HG03139 (cell line): ENCODE results near the gene OR4D11.
"Not testable (repeated sequence)": the region's sequence is repeated elsewhere in the genome, so short reads cannot be mapped to it uniquely, and the experiment has no call there.

Source experiments
- ATAC-seq: cut with Tn5 transposase; IDR thresholded peaks from one replicate; pipeline ENCODE4 v1.9.1; 2021; ENCODE audit not compliant: unreplicated experiment

The OR4D11 gene

DNA sequence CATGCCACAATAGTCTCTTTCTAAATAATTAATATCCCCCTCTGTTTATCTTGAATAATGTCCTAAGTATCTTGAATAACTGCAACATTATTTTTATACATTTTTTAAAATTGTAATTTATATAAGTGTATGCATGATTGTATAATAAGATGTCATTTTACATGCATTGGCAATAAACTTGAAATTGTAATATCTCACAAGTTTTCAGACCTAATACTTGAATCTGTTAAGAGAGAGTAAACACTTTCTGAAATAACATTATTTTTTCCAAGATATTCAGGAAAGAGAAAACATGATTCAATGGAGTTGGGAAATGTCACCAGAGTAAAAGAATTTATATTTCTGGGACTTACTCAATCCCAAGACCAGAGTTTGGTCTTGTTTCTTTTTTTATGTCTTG lies at the start of gene OR4D11:
Gene OR4D11, plus strand, starts transcription at position 301 of the 400 bp plus-strand sequence. Its CDS starts 0 bp downstream, at position 301.
- ATAC-seq: no peak

DNA sequence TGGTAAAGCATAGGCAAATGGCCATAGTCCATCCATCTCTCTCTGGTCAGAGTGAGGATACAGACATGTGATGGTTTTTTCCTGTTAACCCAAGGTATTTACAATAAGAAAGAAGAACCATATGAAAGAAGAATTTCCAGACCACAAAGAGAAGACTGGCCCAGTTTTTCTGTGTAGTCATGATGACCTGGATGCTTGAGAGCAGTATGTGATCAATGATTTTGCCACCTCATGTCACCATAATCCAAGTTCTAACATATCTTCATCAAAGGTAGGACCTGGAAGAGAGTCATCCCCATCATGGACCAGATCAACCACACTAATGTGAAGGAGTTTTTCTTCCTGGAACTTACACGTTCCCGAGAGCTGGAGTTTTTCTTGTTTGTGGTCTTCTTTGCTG lies 46.7 kb upstream of the OR4D11 start, which contains the start of gene OR4D6:
Gene OR4D6, plus strand, starts transcription at position 301 of the 400 bp plus-strand sequence. Its CDS starts 0 bp downstream, at position 301.
- ATAC-seq: no peak

DNA sequence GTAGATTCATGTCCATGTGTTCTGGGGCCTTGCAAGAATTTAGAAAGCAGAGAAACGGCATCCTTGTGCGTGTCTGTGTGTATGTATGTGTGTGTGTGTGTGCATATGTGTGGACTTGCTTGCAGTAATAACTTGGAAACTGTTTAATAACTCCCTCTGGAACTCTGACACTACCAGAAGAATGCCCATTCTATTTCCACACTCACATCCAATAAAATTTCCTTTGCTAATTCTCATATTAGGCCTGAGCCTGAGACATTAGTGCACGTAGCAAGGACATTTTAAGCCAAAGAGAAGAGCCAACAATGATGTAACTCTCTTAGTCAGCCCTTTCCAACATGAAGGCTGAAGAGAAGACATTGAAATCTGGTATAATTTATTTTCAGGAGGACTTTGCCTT lies 43.5 kb upstream of the OR4D11 start:
- no peak for ATAC-seq

DNA sequence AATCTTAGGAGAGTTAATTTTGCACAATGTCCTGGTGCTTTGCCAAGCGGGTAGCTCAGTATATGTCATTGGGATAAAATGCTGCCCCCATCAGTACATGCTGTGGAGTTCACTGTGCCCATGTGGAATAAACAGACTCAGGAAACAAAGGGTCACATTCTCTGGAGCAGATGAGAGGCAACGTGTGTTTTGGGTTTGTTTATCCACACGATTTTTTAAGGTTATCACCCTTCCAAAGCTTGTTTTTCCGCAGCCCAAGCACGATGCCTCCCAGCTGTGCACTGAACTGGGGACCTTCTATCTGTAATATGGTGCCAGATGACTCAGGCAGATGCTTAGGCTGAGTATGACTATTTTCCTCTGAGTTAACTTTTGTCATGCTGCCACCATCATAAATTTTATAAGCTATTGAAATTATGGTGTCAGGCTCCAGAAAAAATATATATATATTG lies 40.2 kb upstream of the OR4D11 start:
- no peak for ATAC-seq

DNA sequence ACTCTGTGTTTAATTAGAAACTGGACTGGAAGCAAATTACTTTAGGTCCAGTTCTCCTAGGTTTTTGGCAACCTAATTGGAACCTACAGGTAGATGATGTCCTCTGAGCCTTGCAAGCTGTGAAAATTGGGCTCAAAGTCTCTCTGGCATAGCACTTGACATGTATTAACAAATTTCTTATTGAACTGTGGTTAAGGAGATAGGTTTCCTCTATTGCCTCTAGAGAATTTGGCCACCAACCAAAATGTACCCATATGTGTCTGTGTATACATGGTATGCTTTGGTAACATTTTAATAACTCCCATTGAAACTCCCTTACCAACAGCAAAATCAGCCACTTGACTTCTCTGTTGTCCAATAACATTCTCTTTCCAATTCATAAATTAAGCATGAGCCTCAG lies 30.4 kb upstream of the OR4D11 start, which contains the start of gene OR4D10:
Gene OR4D10, plus strand, starts transcription at position 301 of the 400 bp plus-strand sequence. CDS start 4,115 bp downstream, outside the sequence.
- ATAC-seq: no peak

DNA sequence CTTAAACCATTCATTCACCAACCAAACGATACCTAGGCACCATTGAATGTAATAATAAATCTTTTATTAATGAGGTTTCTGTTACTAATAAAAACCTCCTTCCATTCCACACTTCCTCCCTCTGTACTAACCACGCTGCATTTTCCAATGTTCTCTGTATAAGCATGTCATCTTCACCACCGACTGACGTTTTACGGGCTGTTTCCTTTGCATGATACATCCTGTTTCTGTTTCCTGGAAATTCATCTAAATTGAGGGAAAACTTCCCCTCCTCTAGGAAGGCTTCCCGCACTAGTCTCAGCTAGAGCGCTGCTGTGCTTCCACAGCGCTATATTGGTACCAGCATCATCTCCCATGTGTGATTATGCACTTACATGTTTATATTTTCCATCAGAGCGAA lies 28.2 kb upstream of the OR4D11 start:
- no peak for ATAC-seq

DNA sequence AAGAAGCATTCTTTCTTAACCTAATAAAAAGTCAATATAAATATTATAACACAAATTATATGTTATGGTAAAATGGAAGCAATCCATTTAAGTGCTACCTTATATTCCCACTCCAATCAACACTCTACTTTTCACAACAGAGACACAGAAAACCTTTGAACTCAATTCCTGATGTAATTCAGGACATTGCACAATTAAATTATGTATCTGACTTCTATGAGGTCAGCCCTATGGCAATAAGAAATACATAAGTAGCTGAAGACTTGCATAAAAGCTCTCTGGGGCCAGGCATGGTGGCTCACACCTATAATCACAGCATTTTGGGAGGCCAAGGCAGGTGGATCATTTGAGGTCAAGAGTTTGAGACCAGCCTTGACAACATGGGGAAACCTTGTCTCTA lies 23.5 kb upstream of the OR4D11 start:
- no peak for ATAC-seq

DNA sequence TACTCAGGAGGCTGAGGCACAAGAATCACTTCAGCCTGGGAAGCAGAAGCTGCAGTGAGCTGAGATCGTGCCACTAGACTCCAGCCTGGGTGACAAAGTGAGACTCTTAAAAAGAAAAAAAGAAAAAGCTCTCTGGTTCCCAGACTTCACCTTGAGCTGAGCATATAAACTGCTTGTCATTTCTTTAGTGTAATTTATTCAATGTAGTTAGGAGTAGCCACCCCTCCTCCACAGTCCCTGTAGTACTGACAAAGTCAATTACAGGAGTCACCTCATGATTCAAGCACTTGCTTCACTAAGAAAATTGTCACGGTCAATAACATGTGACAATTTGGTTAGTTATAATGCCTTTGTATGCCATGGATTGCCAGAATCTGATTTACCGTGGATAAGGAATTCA lies 23.0 kb upstream of the OR4D11 start:
- no peak for ATAC-seq

DNA sequence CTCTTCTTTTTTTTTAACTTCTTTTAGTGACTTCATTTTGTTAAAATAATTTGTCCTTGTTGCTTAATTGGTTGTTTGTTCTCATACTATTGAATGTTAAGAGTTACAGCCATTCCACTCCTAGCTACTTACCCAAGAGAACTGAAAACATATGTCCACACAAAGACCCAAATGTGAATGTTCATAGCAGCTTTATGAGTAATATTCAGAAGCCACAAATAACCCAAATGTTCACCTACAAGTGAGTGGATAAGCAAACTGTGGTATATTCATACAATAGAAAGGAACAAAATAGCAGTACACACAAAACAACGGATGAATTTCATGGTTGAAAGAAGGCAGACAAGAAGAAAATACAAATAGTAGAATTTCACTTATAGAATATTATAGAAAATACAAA lies 1.4 kb upstream of the OR4D11 start:
- no peak for ATAC-seq

DNA sequence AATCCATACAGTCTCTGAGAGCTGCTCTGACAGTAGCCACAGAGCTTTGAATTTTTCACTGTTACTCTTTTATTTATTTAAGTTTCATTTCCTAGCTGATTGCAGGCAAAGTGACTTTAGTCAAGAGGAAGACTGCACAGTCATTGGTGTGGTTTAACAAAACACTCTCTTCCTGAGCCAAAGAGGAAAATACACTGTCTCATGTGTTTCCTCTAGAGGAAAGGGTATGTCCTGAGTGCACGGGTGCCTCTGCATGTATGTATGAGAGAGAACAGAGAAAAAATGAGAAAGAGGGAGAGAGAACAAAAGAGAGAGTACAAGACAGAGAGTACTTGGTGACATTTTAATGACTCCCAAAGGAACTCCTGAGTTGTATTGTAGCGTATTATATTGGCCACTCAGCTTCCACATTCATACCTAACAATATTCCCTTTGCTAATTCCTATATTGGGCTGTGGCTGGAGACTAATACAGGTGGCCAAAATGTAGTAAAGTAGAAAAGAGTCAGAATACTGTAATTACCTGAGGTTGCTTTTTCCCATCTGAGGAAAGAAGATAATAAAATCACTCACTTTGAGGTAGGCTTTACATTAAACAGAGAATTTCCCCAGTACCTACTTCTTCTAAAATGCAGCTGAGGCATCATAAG lies 7.7 kb downstream of the OR4D11 start, which contains the start of gene OR4D9:
Gene OR4D9, plus strand, starts transcription at position 599 of the 649 bp plus-strand sequence. CDS start 3,374 bp downstream, outside the sequence.
- no peak for ATAC-seq

DNA sequence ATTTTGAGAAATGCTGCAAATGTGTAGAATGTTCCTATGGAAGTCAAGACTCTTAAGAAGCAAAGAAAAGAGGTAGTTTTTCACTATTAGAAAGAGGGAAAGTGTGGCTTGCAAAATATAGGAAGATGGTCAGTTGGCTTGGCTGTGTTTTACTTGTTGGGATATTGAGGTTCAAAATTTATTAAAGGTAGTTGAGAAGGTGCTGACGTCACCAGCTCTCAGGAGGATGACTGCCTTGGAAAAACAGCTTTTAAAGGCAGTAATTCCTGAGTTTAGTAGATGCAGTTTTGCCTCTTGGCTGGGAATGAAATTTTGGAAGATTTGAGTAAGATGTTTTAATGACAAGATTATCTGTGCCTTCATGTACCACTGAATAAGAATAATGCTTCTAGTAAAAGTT lies 8.3 kb downstream of the OR4D11 start:
- ATAC-seq: no peak

DNA sequence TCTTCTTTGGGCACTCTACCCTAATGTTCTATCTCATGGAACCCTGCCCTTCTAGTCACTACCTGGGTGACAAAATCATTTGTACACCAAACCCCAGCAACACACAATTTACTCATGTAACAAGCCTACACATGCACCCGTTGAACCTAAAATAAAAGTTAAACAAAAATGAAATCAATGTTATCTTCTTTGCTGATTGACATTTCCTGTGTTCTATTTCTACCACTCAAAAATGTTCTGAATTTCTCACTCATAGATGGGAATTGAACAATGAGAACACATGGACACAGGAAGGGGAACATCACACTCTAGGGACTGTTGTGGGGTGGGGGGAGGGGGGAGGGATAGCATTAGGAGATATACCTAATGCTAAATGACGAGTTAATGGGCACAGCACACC lies 16.8 kb downstream of the OR4D11 start:
- ATAC-seq: not testable (repeated sequence)

DNA sequence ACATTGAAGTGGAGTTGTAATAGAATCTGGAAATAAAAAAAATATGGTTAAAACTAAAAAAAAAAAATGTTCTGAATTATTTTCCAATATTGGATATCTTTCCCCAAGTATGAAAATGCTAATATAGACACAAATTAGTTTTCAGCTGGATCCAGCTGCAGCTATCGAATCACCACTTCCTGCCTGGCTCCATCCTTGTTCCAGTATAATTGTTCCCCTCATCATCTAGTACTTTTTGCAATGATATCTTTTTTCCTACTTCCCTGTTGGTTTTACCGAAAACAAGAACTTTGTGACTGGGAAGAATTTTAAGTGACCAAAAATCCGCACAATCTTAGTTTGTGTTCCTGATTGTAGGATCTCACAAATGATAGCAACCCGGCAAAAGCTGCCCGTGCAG lies 17.4 kb downstream of the OR4D11 start:
- no peak for ATAC-seq

DNA sequence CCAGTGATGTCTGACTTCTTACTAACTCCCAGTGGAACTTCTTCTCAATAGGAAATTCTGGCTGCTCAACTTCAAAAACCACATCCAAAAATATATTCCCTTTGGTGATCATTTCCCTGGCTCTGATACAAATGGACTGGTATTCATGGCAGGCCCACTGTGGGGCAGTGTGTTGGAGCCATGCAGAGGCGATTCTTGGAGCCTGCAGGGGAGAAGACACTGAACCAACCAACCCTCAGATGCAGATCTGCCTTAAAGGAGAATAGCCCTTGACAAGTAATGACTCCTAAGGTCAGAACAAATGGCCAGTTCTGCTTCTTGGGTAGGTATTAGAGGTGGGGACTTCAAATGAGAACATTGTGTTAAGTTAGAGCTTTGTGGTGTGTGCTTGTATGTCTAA lies 20.2 kb downstream of the OR4D11 start:
- no peak for ATAC-seq

DNA sequence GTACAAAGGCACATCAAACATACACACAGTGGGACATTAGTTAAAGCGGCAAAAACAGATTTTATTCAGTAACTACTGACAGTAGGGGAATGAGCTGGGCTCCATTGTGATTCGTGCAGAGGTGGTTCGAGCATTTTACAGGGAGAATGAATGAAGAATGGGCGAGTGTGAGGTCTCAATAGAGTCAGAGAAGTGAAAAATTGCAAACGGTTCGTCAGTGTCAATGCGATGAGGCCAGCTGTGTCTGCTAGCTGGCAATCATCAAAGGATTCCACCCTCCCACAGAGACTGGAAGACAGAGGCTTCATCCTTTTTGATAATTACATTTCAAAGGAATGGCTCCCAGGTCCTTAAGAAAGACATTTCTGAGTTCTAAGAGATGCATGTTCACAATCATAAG lies 25.3 kb downstream of the OR4D11 start:
- ATAC-seq: no peak

DNA sequence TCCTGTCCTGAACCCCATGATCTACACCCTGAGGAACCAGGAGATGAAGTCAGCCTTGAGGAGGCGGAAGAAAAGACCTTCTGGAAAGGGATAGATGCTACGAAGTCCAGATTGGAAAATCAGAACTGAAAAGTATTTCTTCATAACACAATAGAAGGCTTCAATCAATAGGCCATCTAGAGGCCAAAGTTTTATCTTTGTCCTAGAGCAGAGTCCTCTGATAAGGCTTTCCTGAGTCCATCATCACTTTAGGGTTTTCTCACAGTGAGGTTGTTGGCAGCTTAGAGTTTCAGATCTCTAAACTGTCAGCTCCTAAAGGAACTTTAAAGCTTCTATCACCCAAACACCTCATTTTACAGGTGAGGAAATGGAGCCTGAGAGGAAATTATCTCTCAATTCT lies 29.2 kb downstream of the OR4D11 start:
- ATAC-seq: no peak

DNA sequence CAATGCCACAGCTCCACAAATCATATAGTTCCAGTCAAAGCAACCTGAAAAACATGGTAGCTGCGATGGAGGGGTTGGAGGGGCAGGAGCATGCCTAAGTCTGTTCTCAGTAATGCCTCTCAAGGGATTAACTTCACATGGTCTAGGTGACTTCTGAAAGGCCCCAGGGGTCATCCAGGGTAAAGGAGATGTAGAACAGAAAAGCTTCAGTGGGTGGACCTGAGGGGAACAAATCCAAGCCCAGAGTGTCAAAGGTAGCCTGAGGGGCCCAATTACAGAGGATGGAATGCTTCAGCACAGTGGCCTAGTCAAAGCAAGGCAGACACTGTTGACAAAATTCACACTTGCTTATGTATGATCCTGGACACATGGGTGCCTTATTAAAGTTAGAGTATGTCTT lies 31.3 kb downstream of the OR4D11 start:
- no peak for ATAC-seq

DNA sequence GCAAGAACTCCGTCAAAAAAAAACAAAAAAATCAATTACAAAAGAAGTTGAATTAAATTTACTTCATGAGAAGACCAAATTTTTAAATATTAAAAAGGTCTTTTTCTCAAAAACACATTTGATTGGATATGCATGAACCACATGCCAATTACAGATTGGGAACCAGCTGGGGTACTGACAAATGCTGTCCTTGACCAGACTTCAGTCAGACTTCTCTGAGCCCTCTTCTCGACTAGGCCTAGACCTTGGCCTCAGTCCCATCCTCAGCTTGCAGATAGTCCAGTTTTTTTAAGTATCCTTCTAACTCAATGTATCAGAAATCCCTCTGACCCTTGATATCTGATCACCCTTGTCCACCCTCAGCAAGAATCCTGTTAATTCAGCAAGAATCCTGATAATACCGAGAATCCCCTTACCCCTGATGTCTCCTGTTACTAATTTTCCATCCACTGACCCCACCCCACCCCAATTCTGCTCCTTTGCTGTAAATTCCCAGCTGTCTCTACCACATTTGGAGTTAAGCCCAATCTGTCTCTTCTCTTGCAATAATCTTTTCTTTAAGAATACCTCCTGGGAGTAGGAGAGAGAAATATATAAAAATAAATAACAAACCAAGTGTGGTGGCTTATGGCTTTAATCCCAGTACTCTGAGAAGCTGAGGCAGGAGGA lies 38.9 kb downstream of the OR4D11 start:
- no peak for ATAC-seq

DNA sequence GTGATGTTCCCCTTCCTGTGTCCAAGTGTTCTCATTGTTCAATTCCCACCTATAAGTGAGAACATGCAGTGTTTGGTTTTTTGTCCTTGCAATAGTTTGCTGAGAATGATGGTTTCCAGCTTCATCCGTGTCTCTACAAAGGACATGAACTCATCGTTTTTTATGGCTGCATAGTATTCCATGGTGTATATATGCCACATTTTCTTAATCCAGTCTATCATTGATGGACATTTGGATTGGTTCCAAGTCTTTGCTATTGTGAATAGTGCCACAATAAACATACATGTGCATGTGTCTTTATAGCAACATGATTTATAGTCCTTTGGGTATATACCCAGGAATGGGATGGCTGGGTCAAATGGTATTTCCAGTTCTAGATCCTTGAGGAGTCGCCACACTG lies 40.3 kb downstream of the OR4D11 start:
- ATAC-seq: not testable (repeated sequence)

DNA sequence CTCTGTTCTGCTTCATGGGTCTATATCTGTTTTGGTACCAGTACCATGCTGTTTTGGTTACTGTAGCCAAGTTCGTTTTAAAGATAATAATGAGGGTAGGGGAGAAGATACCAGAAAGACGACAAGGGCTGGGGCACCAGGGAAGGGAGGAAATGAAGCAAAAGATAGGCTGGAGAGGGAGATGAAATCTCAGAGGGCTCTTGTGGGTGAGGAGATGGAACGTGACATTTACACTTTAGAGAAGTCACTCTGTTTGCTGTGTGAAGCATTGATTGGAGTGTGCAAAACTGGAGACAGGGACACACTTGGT lies 41.4 kb downstream of the OR4D11 start:
- no peak for ATAC-seq

DNA sequence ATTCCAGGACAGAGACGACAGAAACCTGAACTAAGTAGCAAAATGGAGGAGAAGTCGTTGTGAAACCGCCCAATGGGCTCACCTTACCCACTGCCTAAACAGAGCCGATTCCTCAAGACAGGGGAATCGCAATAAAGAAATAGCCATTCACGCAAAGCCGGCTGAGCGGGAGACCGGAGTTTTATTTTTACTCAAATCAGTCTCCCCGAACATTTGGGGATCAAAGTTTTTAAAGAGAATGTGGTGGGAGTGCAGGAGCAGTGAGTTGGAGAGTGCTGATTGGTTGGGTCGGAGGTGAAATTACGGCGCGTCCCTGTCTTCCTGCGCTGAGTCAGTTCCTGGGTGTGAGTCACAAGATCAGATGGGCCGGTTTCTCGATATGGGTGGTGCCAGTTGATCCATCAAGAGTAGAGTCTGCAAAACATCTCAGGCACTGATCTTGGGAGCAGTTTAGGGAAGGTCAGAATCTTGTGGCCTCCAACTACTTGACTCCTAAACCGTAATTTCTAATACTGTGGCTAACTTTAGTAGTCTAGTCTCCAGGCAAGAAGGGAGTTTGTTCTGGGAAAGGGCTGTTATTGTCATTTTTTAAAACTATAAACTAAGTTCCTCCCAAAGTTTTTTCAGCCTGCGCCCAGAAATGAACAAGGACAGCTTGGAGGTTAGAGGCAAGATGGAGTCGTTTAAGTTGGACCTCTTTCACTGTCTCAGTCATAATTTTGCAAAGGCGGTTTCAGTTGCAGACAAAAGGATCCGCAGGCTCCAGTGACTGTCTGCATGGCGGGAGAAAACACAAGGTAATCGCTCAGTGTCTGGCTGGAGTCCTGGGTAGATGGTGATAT lies 42.0 kb downstream of the OR4D11 start:
- ATAC-seq: no peak
